Small intestine (tissue), 7 donors: ENCODE measurements around the gene PDYN. TPM values are rescaled to one million over a fixed set of nuclear protein-coding genes. Genes with fewer than 3 reads are reported as not detected.

Experiments used
- DNase-seq, 2 donors: peaks; one replicate each; pipeline versions ENCODE4 v3.0.0 to v3.0.0-alpha.2; 2013
- FAIRE-seq: peaks from 2 replicates; lab custom pipeline; 2012; peaks lifted over from hg19 to GRCh38; lab: Jason Lieb, UNC
- H3K27ac ChIP-seq, 3 donors: one replicate each; pipeline ENCODE4 v1.5.1; 2013; ENCODE audit warnings: low read length in 2 of 3, mild to moderate bottlenecking in 2 of 3, control low read depth in 1 of 3, inconsistent platforms in 1 of 3, low read depth in 1 of 3, moderate library complexity in 1 of 3
- H3K27me3 ChIP-seq, 3 donors: one replicate each; pipeline ENCODE4 v1.6.1; 2013; ENCODE audit warnings: low read length in 3 of 3, inconsistent platforms in 1 of 3; ENCODE audit not compliant: control insufficient read depth in 3 of 3, insufficient read depth in 3 of 3
- H3K36me3 ChIP-seq, 3 donors: one replicate each; pipeline ENCODE4 v1.6.1; 2013; ENCODE audit warnings: low read length in 3 of 3, inconsistent platforms in 1 of 3, low read depth in 1 of 3, mild to moderate bottlenecking in 1 of 3, moderate library complexity in 1 of 3; ENCODE audit not compliant: control insufficient read depth in 3 of 3, insufficient read depth in 2 of 3
- H3K4me1 ChIP-seq, 3 donors: one replicate each; pipeline ENCODE4 v1.6.1; 2013; ENCODE audit warnings: low read length in 2 of 3, inconsistent platforms in 1 of 3, low read depth in 1 of 3, mild to moderate bottlenecking in 1 of 3, moderate library complexity in 1 of 3; ENCODE audit not compliant: control insufficient read depth in 3 of 3, insufficient read depth in 2 of 3
- H3K4me3 ChIP-seq, 3 donors: one replicate each; pipeline ENCODE4 v1.5.1; 2013; ENCODE audit warnings: low read length in 3 of 3, control low read depth in 1 of 3, inconsistent platforms in 1 of 3, low read depth in 1 of 3, mild to moderate bottlenecking in 1 of 3, moderate library complexity in 1 of 3
- H3K9me3 ChIP-seq, 2 donors: one replicate each; pipeline ENCODE4 v1.6.1; 2013; ENCODE audit warnings: low read depth in 1 of 2, low read length in 1 of 2; ENCODE audit not compliant: control insufficient read depth in 2 of 2, insufficient read depth in 1 of 2
- WGBS, 3 donors: extraction: QIAGEN DNeasy Blood & Tissue Kit; methylation state at CpG; one replicate each; pipeline ENCODE4 v1.1.7; 2013; 5-methylcytosine and 5-hydroxymethylcytosine counted together
- polyA plus RNA-seq, 4 donors: library from polyadenylated mRNA; stranded (reverse) in 3 of 4; unstranded in 1 of 4; fragments of 200-250 nt in 3 of 4; fragments of 120-200 nt in 1 of 4; gene quantifications; one replicate each; pipeline versions ENCODE4 v1.2.1 to v1.2.3, GENCODE V29; 2013
- donor health status: healthy with polysubstance abuse.
- donor health status: control.
- donor health status: control.
- donor health status: Bipolar disorder and iron deficiency.
- donor health status: healthy.

The PDYN gene
- polyA plus RNA-seq, 4 donors, result 0.01 TPM; not detected in 3

- no peaks in the 10 kb centered on the region for H3K4me1 ChIP-seq
- H3K27ac ChIP-seq, result no peak overlapping the region
- H3K36me3 ChIP-seq, result no peaks in the 10 kb centered on the region
- DNase-seq, result no peak
- no peak overlapping the region for H3K4me3 ChIP-seq
- no peak for FAIRE-seq
- H3K27me3 ChIP-seq, result peaks cover 0 to 11% (median 7%) of the 10 kb centered on the region in 3 donors
- no peaks in the 10 kb centered on the region for H3K9me3 ChIP-seq
- 24 to 55% (median 34%) methylated on average over 3 of the region's 3 CpGs for WGBS, 3 donors
Observed at GRCh38 chr20:1987826-1988225, 6.0 kb downstream of the PDYN start.

DNA sequence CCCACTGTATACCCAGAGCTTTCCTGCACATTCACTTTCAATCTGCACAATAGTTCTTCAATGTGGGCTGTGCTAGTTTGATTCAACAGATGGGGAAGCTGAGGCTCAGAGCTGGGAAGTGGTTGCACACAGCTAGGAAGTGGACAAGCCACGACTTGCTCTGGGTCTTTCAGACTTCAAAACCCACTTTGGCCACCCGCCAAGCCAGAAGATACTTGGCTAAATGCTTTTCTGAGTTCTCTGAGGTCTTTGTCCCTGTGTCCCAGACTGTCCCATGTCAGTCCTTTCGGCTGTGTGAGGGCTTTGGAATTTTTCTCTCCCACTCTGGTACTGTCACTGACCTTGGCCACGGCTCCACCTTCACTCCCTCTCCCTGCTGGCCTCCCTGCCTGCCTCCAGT lies 10.6 kb downstream of the PDYN start:
- H3K4me1 ChIP-seq, result no peaks in the 10 kb centered on the region
- peaks cover 0 to 16% (median 8%) of the 10 kb centered on the region in 3 donors for H3K27me3 ChIP-seq
- no peaks in the 10 kb centered on the region for H3K9me3 ChIP-seq
- DNase-seq, result no peak
- no peak overlapping the region for H3K27ac ChIP-seq
- H3K36me3 ChIP-seq, result no peaks in the 10 kb centered on the region
- WGBS, 3 donors, result 39 to 52% (median 44%) methylated on average over 4 of the region's 4 CpGs
- no peak for FAIRE-seq
- no peak overlapping the region for H3K4me3 ChIP-seq

- H3K9me3 ChIP-seq, result no peaks in the 10 kb centered on the region
- no peaks in the 10 kb centered on the region for H3K4me1 ChIP-seq
- 74 to 81% (median 81%) methylated on average over 5 of the region's 5 CpGs for WGBS, 3 donors
- no peaks in the 10 kb centered on the region for H3K36me3 ChIP-seq
- no peak overlapping the region for H3K27ac ChIP-seq
- H3K4me3 ChIP-seq, result no peak overlapping the region
- FAIRE-seq, result no peak
- peaks cover 0 to 16% (median 8%) of the 10 kb centered on the region in 3 donors for H3K27me3 ChIP-seq
- no peak for DNase-seq
Observed at GRCh38 chr20:1982686-1983085, 11.2 kb downstream of the PDYN start.

- Histone ChIP-seq H3K4me1 (no peaks in the 10 kb centered on the region), H3K27me3 (peaks cover 0 to 17% (median 8%) of the 10 kb centered on the region in 3 donors), H3K36me3 (no peaks in the 10 kb centered on the region), H3K9me3 (no peaks in the 10 kb centered on the region), H3K27ac (no peak overlapping the region), H3K4me3 (no peak overlapping the region)
- FAIRE-seq (no peak), DNase-seq (no peak)
- 47 to 55% (median 55%) methylated on average over 3 of the region's 3 CpGs for WGBS, 3 donors
Observed at GRCh38 chr20:1979106-1979778, 14.6 kb downstream of the PDYN start.

GRCh38 chr20:1975291-1975690 lies 18.6 kb downstream of the PDYN start:
- H3K27me3 ChIP-seq, result peaks cover 0 to 9% (median 7%) of the 10 kb centered on the region in 3 donors
- H3K27ac ChIP-seq, result no peak overlapping the region
- WGBS, 3 donors, result 87 to 91% (median 91%) methylated on average over 11 of the region's 11 CpGs
- no peak for DNase-seq
- H3K4me3 ChIP-seq, result no peak overlapping the region
- H3K4me1 ChIP-seq, result no peaks in the 10 kb centered on the region
- H3K36me3 ChIP-seq, result no peaks in the 10 kb centered on the region
- H3K9me3 ChIP-seq, result no peaks in the 10 kb centered on the region
- no peak for FAIRE-seq

DNA sequence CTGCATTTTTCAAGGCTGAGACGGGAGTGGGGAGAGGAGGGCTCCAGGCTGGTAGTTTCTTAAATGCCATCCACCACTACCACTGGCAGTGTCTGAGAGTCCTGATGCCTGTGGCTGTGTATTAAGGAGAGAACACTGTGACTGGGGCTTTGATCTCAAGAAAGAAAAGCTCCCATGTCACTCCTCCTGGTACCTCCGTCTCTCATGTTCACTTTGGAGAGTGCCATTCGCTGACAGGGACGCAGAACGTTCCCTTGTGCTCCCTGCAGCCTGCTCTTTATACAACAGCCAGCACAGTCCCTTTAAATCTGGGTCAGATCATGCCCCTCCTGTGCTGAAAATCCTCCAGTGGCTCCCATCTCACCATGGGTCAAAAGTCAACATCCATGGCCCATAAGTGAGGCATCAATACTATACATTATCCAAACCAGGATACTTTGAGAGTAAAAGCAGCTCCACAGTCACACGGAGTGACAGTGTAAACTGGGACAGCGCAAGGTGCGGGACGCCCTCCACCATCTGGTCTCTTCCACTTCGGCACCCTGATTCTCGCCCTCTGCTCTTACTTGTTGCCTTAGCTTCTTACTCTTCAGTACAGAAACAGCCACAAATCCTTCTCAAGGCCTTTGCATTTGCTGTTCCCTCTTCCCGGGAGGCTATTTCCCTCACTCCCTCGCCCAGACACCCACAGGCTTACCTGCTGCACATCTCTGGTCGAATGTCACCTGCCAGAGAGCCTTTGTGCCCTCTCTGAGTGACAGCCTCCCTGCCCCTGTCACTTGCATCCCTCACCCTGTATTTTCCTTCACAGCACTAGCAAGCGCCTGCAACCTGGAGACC lies 20.0 kb downstream of the PDYN start:
- FAIRE-seq, result no peak
- DNase-seq, result no peak
- Histone ChIP-seq H3K27ac (no peak overlapping the region), H3K9me3 (no peaks in the 10 kb centered on the region), H3K4me1 (no peaks in the 10 kb centered on the region), H3K4me3 (no peak overlapping the region), H3K36me3 (no peaks in the 10 kb centered on the region), H3K27me3 (peaks cover 0 to 5% (median 4%) of the 10 kb centered on the region in 3 donors)
- 68 to 74% (median 70%) methylated on average over 15 of the region's 15 CpGs for WGBS, 3 donors

DNA sequence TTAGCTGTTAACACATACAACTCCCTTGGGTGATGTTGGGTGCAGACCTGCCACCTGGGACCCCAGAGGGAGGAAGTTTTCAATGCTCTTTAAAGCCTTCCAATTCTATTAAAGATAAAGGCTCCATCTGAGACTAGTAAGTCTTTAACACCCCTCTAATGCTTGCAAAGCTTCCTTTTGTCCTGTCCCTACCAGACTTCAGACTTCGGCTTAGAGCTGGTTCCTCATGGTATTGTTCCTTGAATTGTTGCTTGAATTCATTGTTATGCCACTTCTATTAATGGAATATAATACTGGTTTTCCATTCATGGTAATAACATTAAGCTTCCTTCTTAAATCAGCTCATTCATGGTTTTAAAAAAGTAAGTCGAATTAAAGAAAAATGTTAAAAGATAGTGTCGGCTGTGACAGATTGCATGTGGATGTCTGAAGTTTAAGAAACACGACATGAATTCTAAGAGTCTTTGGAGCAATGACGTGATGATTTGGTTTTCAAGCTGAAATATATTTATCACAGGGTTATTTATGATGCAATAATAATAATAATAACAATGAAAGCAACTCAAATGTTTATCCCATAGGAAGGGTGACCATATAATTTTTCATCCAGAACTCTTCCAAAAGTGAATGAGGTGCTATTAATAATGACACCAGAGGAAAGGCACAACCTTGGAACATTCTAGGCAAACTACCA lies 21.8 kb downstream of the PDYN start:
- H3K27ac ChIP-seq, result no peak overlapping the region
- no peaks in the 10 kb centered on the region for H3K9me3 ChIP-seq
- WGBS, 3 donors, result 72 to 83% (median 81%) methylated on average over 5 of the region's 5 CpGs
- H3K4me1 ChIP-seq, result no peaks in the 10 kb centered on the region
- H3K4me3 ChIP-seq, result no peak overlapping the region
- DNase-seq, result no peak
- peaks cover 0 to 15% (median 3%) of the 10 kb centered on the region in 3 donors for H3K27me3 ChIP-seq
- H3K36me3 ChIP-seq, result no peaks in the 10 kb centered on the region
- FAIRE-seq, result no peak

GRCh38 chr20:1968964-1969363 lies 24.9 kb downstream of the PDYN start:
- no peaks in the 10 kb centered on the region for H3K36me3 ChIP-seq
- FAIRE-seq (no peak), DNase-seq (no peak)
- no peaks in the 10 kb centered on the region for H3K9me3 ChIP-seq
- no peak overlapping the region for H3K27ac ChIP-seq
- H3K27me3 ChIP-seq, result peaks cover 0 to 14% (median 1%) of the 10 kb centered on the region in 3 donors
- no peak overlapping the region for H3K4me3 ChIP-seq
- 50 to 73% (median 68%) methylated on average over 4 of the region's 4 CpGs for WGBS, 3 donors
- peaks cover 0 to 6% (median 0%) of the 10 kb centered on the region in 3 donors for H3K4me1 ChIP-seq
